NCI-H2081 (cell line): ENCODE results near the gene OGDH.

ENCODE experiments used
- DNase-seq, 2 experiments: peaks; one replicate each; lab custom pipeline; 2025; lab: John Stamatoyannopoulos, UW

Gene OGDH

GRCh38 chr7:44637788-44638594 is 31.6 kb downstream of the OGDH start:
- DNase-seq: no peak

GRCh38 chr7:44638611-44639557 is 32.5 kb downstream of the OGDH start:
- peak in 1 of 2 experiments; percentile 22 for DNase-seq

- DNase-seq: no peak
Measured at GRCh38 chr7:44639671-44640321, 33.4 kb downstream of the OGDH start.

GRCh38 chr7:44643206-44643605 is 36.8 kb downstream of the OGDH start:
- no peak for DNase-seq

- no peak for DNase-seq
Measured at GRCh38 chr7:44645254-44645653, 38.8 kb downstream of the OGDH start.

- DNase-seq: no peak
Measured at GRCh38 chr7:44645696-44646095, 39.3 kb downstream of the OGDH start.

GRCh38 chr7:44646176-44646920 is 39.9 kb downstream of the OGDH start:
- no peak for DNase-seq

- no peak for DNase-seq
Measured at GRCh38 chr7:44646921-44647636, 40.7 kb downstream of the OGDH start.

GRCh38 chr7:44647981-44648714 is 41.7 kb downstream of the OGDH start:
- no peak for DNase-seq

GRCh38 chr7:44650242-44650641 is 43.8 kb downstream of the OGDH start:
- no peak for DNase-seq

- DNase-seq: no peak
Measured at GRCh38 chr7:44650772-44651171, 44.3 kb downstream of the OGDH start.

- DNase-seq: no peak
Measured at GRCh38 chr7:44652535-44652934, 46.1 kb downstream of the OGDH start.

- DNase-seq: no peak
Measured at GRCh38 chr7:44654255-44654796, 47.9 kb downstream of the OGDH start.

GRCh38 chr7:44655341-44655740 is 48.9 kb downstream of the OGDH start:
- DNase-seq: no peak

- DNase-seq: no peak
Measured at GRCh38 chr7:44658979-44659378, 52.6 kb downstream of the OGDH start.

- no peak for DNase-seq
Measured at GRCh38 chr7:44661233-44661632, 54.8 kb downstream of the OGDH start.

GRCh38 chr7:44664780-44665461 is 58.5 kb downstream of the OGDH start:
- DNase-seq: no peak

- DNase-seq: no peak
Measured at GRCh38 chr7:44665531-44666213, 59.2 kb downstream of the OGDH start.

- no peak for DNase-seq
Measured at GRCh38 chr7:44666566-44666965, 60.1 kb downstream of the OGDH start.
